ENCODE results near the gene CEP104. TPM values are rescaled to one million over a fixed set of nuclear protein-coding genes. Genes with fewer than 3 reads are reported as not detected.

The CEP104 gene
- polyA plus RNA-seq, 1 donor from 2014 or later, result 8.1 TPM

DNA sequence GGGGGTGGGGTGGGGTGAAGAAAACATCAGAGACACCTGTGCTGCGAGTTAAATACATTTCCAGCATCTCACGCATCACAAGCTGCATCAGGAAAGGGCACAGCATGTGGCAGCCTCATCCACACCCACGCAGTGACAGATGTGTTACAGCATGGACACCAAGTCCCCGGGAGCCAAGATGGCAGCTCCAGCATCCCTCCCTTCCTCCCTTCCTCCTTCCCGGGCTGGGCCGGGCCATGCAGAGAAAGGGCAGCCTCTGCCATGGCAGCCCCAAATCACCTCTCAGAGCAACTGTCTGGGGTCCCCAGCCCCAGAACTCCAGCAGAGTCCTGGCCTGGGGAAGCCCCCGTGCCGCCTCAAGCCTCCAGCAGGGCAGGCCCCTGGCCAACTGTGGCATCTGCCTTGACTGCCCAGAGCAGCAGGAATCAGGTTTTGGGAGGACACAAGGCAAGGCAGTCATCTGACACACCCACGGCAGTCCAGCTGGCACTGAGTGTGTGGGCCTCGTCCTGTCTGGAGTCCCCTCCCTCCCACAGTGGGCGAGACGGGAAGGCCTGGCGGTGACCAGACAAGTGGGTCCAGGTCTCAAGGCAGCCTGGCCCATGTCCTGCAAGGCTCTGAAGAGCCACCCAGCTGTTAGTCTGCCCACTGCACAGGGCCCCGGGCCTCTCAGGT lies 78.3 kb downstream of the CEP104 start:
- no peak overlapping the region for H2AFZ ChIP-seq (ENCODE audit: low read depth, low read length)
- H3K9me3 ChIP-seq (ENCODE audit: low read length), result no peaks in the 10 kb centered on the region
- no peaks in the 10 kb centered on the region for H3K36me3 ChIP-seq (ENCODE audit: insufficient read depth, low read length)
- H3K9ac ChIP-seq (ENCODE audit: low read length), result no peak overlapping the region
- H3K9me2 ChIP-seq (ENCODE audit: insufficient read depth, low read length), result no peaks in the 10 kb centered on the region
- no peak for TF ChIP-seq TAF1 (IDR thresholded peaks at IDR 0.05; ENCODE audit: low read depth)
- no peak for TF ChIP-seq EZH2 (IDR thresholded peaks at IDR 0.05; ENCODE audit: borderline replicate concordance, insufficient read depth, low read length, poor library complexity, severe bottlenecking)
- TF ChIP-seq, protein P1, sequence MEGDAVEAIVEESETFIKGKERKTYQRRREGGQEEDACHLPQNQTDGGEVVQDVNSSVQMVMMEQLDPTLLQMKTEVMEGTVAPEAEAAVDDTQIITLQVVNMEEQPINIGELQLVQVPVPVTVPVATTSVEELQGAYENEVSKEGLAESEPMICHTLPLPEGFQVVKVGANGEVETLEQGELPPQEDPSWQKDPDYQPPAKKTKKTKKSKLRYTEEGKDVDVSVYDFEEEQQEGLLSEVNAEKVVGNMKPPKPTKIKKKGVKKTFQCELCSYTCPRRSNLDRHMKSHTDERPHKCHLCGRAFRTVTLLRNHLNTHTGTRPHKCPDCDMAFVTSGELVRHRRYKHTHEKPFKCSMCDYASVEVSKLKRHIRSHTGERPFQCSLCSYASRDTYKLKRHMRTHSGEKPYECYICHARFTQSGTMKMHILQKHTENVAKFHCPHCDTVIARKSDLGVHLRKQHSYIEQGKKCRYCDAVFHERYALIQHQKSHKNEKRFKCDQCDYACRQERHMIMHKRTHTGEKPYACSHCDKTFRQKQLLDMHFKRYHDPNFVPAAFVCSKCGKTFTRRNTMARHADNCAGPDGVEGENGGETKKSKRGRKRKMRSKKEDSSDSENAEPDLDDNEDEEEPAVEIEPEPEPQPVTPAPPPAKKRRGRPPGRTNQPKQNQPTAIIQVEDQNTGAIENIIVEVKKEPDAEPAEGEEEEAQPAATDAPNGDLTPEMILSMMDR (IDR thresholded peaks at IDR 0.05; ENCODE audit: poor library complexity, severe bottlenecking), result no peak
- TF ChIP-seq REST (IDR thresholded peaks at IDR 0.05; ENCODE audit: borderline replicate concordance), result no peak
- TF ChIP-seq SMC3 (conservative IDR thresholded peaks at IDR 0.05; ENCODE audit: poor library complexity), result no peak
- no peak for TF ChIP-seq POLR2AphosphoS5 (IDR thresholded peaks at IDR 0.05)
- no peak for TF ChIP-seq RAD21 (conservative IDR thresholded peaks at IDR 0.05)
- no peak for TF ChIP-seq MXI1 (conservative IDR thresholded peaks at IDR 0.05; ENCODE audit: poor library complexity, severe bottlenecking)
- no peak for TF ChIP-seq EP300 (conservative IDR thresholded peaks at IDR 0.05; ENCODE audit: poor library complexity, severe bottlenecking)
- no peaks in the 10 kb centered on the region for H3K79me2 ChIP-seq (replicated peaks; ENCODE audit: insufficient read depth, low read length)
- no peak overlapping the region for H3K4me3 ChIP-seq (ENCODE audit: low read length)
- no peak overlapping the region for H3K4me2 ChIP-seq (ENCODE audit: low read length)
- no peak overlapping the region for H3K27ac ChIP-seq (ENCODE audit: low read length)
- no peaks in the 10 kb centered on the region for H3K27me3 ChIP-seq (ENCODE audit: insufficient read depth, low read depth, low read length)
- H3F3A ChIP-seq (ENCODE audit: insufficient read depth, low read length, poor library complexity, severe bottlenecking), result no peaks in the 10 kb centered on the region
- no peaks in the 10 kb centered on the region for H4K20me1 ChIP-seq (ENCODE audit: insufficient read depth)

GRCh38 chr1:3777647-3778589 lies 79.1 kb downstream of the CEP104 start:
- Histone ChIP-seq H3K9me2 (ENCODE audit: insufficient read depth, low read length) (no peaks in the 10 kb centered on the region), H3F3A (ENCODE audit: insufficient read depth, low read length, poor library complexity, severe bottlenecking) (no peaks in the 10 kb centered on the region), H3K4me3 (ENCODE audit: low read length) (no peak overlapping the region), H3K36me3 (ENCODE audit: insufficient read depth, low read length) (no peaks in the 10 kb centered on the region), H3K27me3 (ENCODE audit: insufficient read depth, low read depth, low read length) (no peaks in the 10 kb centered on the region), H3K27ac (ENCODE audit: low read length) (no peak overlapping the region), H3K79me2 (replicated peaks; ENCODE audit: insufficient read depth, low read length) (no peaks in the 10 kb centered on the region), H3K9ac (ENCODE audit: low read length) (no peak overlapping the region), H2AFZ (ENCODE audit: low read depth, low read length) (no peak overlapping the region), H3K9me3 (ENCODE audit: low read length) (no peaks in the 10 kb centered on the region), H3K4me2 (ENCODE audit: low read length) (no peak overlapping the region), H4K20me1 (ENCODE audit: insufficient read depth) (no peaks in the 10 kb centered on the region)
- TF ChIP-seq RAD21 (conservative IDR thresholded peaks at IDR 0.05), result no peak
- TF ChIP-seq REST (IDR thresholded peaks at IDR 0.05; ENCODE audit: borderline replicate concordance), result no peak
- TF ChIP-seq SMC3 (conservative IDR thresholded peaks at IDR 0.05; ENCODE audit: poor library complexity), result no peak
- no peak for TF ChIP-seq TAF1 (IDR thresholded peaks at IDR 0.05; ENCODE audit: low read depth)
- TF ChIP-seq POLR2AphosphoS5 (IDR thresholded peaks at IDR 0.05), result no peak
- TF ChIP-seq, protein P1 (IDR thresholded peaks at IDR 0.05; ENCODE audit: poor library complexity, severe bottlenecking), result no peak
- TF ChIP-seq EZH2 (IDR thresholded peaks at IDR 0.05; ENCODE audit: borderline replicate concordance, insufficient read depth, low read length, poor library complexity, severe bottlenecking), result no peak
- TF ChIP-seq MXI1 (conservative IDR thresholded peaks at IDR 0.05; ENCODE audit: poor library complexity, severe bottlenecking), result no peak
- TF ChIP-seq EP300 (conservative IDR thresholded peaks at IDR 0.05; ENCODE audit: poor library complexity, severe bottlenecking), result no peak

Data from neural cell (in vitro differentiated cells).